ENCODE results near the gene RPS6KC1. TPM values are rescaled to one million over a fixed set of nuclear protein-coding genes. Genes with fewer than 3 reads are reported as not detected.

RPS6KC1 gene
- total and polyA plus RNA-seq, 2 of the 4 experiments (the other 2 are of a cell fraction), result 7.9 to 23.7 TPM

DNA sequence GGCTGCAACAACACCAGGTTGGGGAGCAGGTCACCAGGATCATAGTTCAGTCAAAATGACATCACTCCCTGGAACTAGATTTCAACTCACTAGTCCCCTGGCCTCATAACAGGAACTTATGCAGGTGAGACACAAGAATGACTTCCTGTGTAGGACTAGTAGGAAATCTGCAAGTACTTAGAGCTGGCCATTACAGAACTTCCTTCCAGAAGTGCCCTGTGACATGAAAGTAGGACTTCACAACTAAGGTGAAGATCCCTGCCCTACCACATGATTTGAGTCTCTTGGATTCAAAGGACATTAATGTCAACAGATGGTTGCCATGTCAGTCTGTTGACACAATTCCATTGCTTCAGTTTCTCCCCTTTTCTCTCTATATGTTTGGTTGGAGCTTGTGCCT lies 223.1 kb downstream of the RPS6KC1 start:
- no peak for DNase-seq
- no peaks in the 10 kb centered on the region for H3K4me1 ChIP-seq (ENCODE audit: control insufficient read depth, insufficient read depth, low read length)
- H3K23ac ChIP-seq (ENCODE audit: low read depth, low read length), result no peak overlapping the region
- in situ Hi-C loops (cut with MboI; ENCODE audit: low sequenced_read_pairs) (no loop called here), dilution Hi-C loops (cut with HindIII; ENCODE audit: low sequenced_read_pairs, unreplicated experiment) (no loop called here), intact Hi-C loops (cut with micrococcal nuclease) (no loop called here)
- H4K8ac ChIP-seq (ENCODE audit: low read depth in 2 of 2, low read length in 2 of 2), result no peak overlapping the region
- H4K91ac ChIP-seq (ENCODE audit: insufficient read depth, low read depth, low read length), result no peak overlapping the region
- no peak overlapping the region for H3K18ac ChIP-seq (ENCODE audit: low read depth, low read length)
- H3K14ac ChIP-seq (replicated peaks; ENCODE audit: low read depth, low read length), result no peak overlapping the region
- no peak overlapping the region for H2AK9ac ChIP-seq (replicated peaks; ENCODE audit: low read depth, low read length, poor library complexity)
- no peak overlapping the region for H3K9ac ChIP-seq (ENCODE audit: low read depth, low read length)
- H3K56ac ChIP-seq (ENCODE audit: extremely low read depth, insufficient read depth, low read length), result no peak overlapping the region
- no peaks in the 10 kb centered on the region for H3K27me3 ChIP-seq (ENCODE audit: control insufficient read depth, insufficient read depth, low read length)
- no peaks in the 10 kb centered on the region for H4K20me1 ChIP-seq (ENCODE audit: insufficient read depth, low read length)
- no peak overlapping the region for H3K4ac ChIP-seq (ENCODE audit: low read depth, low read length)
- ChIA-PET CTCF (no interaction called here), POLR2A (ENCODE audit: unreplicated experiment) (no interaction called here)
- no peak overlapping the region for H2BK120ac ChIP-seq (ENCODE audit: low read depth, low read length)
- H3K4me2 ChIP-seq (ENCODE audit: low read depth, low read length), result no peak overlapping the region
- no peaks in the 10 kb centered on the region for H3K9me3 ChIP-seq (ENCODE audit: control insufficient read depth, insufficient read depth, low read length)
- no peak for TF ChIP-seq NFE2L2 (IDR thresholded peaks at IDR 0.05; ENCODE audit: low read depth, low read length)
- no peak for TF ChIP-seq FOS (IDR thresholded peaks at IDR 0.05; ENCODE audit: low read depth, low read length)
- no peak for TF ChIP-seq MAZ (IDR thresholded peaks at IDR 0.05; ENCODE audit: borderline replicate concordance, low read depth, low read length)
- TF ChIP-seq ELK1 (IDR thresholded peaks at IDR 0.05; ENCODE audit: borderline replicate concordance, low read depth, low read length), result no peak
- TF ChIP-seq CTCF (conservative IDR thresholded peaks at IDR 0.05; ENCODE audit: low read depth, low read length), result no peak
- TF ChIP-seq RFX5 (IDR thresholded peaks at IDR 0.05; ENCODE audit: low read depth, low read length), result no peak
- TF ChIP-seq BHLHE40 (IDR thresholded peaks at IDR 0.05; ENCODE audit: low read depth, low read length), result no peak
- no peak overlapping the region for H3K4me3 ChIP-seq (ENCODE audit: insufficient read depth, low read depth, low read length)
- no peak overlapping the region for H2AFZ ChIP-seq (replicated peaks; ENCODE audit: low read length, poor library complexity)
- no TSS peak for BruUV-seq (replicated peaks)
- H3K27ac ChIP-seq (ENCODE audit: insufficient read depth, low read length), result no peak overlapping the region
- H3K36me3 ChIP-seq (ENCODE audit: control insufficient read depth, insufficient read depth, low read length), result peaks cover 3% of the 10 kb centered on the region
- H2AK5ac ChIP-seq (ENCODE audit: low read depth, low read length), result no peak overlapping the region
- no peak overlapping the region for H2BK5ac ChIP-seq (ENCODE audit: low read depth, low read length, poor library complexity, severe bottlenecking)
- no peak overlapping the region for H2BK20ac ChIP-seq (ENCODE audit: low read depth, low read length)
- H4K5ac ChIP-seq (ENCODE audit: low read depth, low read length), result no peak overlapping the region
- H2BK15ac ChIP-seq (ENCODE audit: low read depth, low read length), result no peak overlapping the region
- no peak for ATAC-seq (ENCODE audit: low read depth)
- no peaks in the 10 kb centered on the region for H3K79me1 ChIP-seq (ENCODE audit: low read depth in 1 of 2, low read length in 2 of 2)
- H3K9me1 ChIP-seq (ENCODE audit: insufficient read depth, low read length), result 0 out of 2 replicates have a peak, but pooled peaks cover 2% of the 10 kb centered on the region
